Smooth muscle cell (in vitro differentiated cells): ENCODE results near the gene PGK1. TPM values are rescaled to one million over a fixed set of nuclear protein-coding genes. Genes with fewer than 3 reads are reported as not detected.
"Not testable (repeated sequence)": the region's sequence is repeated elsewhere in the genome, so short reads cannot be mapped to it uniquely, and the experiment has no call there.

ENCODE experiments used
- DNase-seq: peaks from one replicate; lab custom pipeline; 2025; ENCODE audit not compliant: unreplicated experiment; lab: John Stamatoyannopoulos, UW
- H2AFZ ChIP-seq: fragments of 200-600 bp; sonication (generic); 2 replicates; pipeline ENCODE4 v1.6.0; 2016; ENCODE audit warnings: antibody characterized with exemption, low read depth, mild to moderate bottlenecking
- H3F3A ChIP-seq: fragments of 200-600 bp; sonication (generic); 2 replicates; pipeline ENCODE4 v1.6.0; 2017; ENCODE audit warnings: antibody characterized with exemption, low read depth
- H3K27ac ChIP-seq: fragments of 200-600 bp; sonication (generic); 2 replicates; pipeline ENCODE4 v1.5.1; 2016; ENCODE audit warnings: low read depth, mild to moderate bottlenecking
- H3K27me3 ChIP-seq: fragments of 200-600 bp; sonication (generic); 2 replicates; pipeline ENCODE4 v1.6.1; 2016; ENCODE audit warnings: low read depth, mild to moderate bottlenecking
- H3K36me3 ChIP-seq: fragments of 200-600 bp; sonication (generic); 2 replicates; pipeline ENCODE4 v1.5.1; 2016; ENCODE audit warnings: low read depth
- H3K4me1 ChIP-seq: fragments of 200-600 bp; sonication (generic); 2 replicates; pipeline ENCODE4 v1.5.1; 2016; ENCODE audit warnings: low read depth
- H3K4me2 ChIP-seq: fragments of 200-600 bp; sonication (generic); 2 replicates; pipeline ENCODE4 v1.6.0; 2016; ENCODE audit warnings: mild to moderate bottlenecking
- H3K4me3 ChIP-seq: fragments of 200-600 bp; sonication (generic); 2 replicates; pipeline ENCODE4 v1.5.1; 2016; ENCODE audit warnings: mild to moderate bottlenecking
- H3K79me2 ChIP-seq: fragments of 200-600 bp; sonication (generic); 2 replicates; pipeline ENCODE4 v1.6.0; 2016; ENCODE audit warnings: low read depth, mild to moderate bottlenecking
- H3K9ac ChIP-seq: fragments of 200-600 bp; sonication (generic); 2 replicates; pipeline ENCODE4 v1.6.0; 2016; ENCODE audit warnings: low read depth
- H3K9me3 ChIP-seq: fragments of 200-600 bp; sonication (generic); replicated peaks from 2 replicates; pipeline ENCODE4 v1.5.1; 2016; ENCODE audit warnings: low read depth
- H4K20me1 ChIP-seq: fragments of 200-600 bp; sonication (generic); 2 replicates; pipeline ENCODE4 v1.6.0; 2016; ENCODE audit warnings: low read depth
- CTCF ChIP-seq: fragments of 200-600 bp; sonication (generic); IDR thresholded peaks from 2 replicates; pipeline ENCODE4 v1.5.1; 2017; ENCODE audit warnings: borderline replicate concordance, mild to moderate bottlenecking, antibody characterized with exemption; ENCODE audit not compliant: insufficient read depth, poor library complexity, severe bottlenecking
- WGBS: methylation state at CpG from one replicate; pipeline ENCODE4 v1.1.7; 2016; ENCODE audit warnings: low lambda C conversion rate; 5-methylcytosine and 5-hydroxymethylcytosine counted together
- polyA plus RNA-seq: library from polyadenylated mRNA; unstranded; fragments of >200 nt; fragmentation: Nextera tagmentation; extraction: Ambion mirVana; gene quantifications from 2 replicates; pipeline ENCODE4 v1.2.1, GENCODE V29; 2016
- total RNA-seq: library from RNA; depleted of rRNA; stranded (reverse); fragments of >200 nt; gene quantifications from 2 replicates; pipeline ENCODE4 v1.2.3, GENCODE V29; 2014

PGK1 gene
- total and polyA plus RNA-seq, 2 experiments from 2014 or later, result 460 to 807 TPM

DNA sequence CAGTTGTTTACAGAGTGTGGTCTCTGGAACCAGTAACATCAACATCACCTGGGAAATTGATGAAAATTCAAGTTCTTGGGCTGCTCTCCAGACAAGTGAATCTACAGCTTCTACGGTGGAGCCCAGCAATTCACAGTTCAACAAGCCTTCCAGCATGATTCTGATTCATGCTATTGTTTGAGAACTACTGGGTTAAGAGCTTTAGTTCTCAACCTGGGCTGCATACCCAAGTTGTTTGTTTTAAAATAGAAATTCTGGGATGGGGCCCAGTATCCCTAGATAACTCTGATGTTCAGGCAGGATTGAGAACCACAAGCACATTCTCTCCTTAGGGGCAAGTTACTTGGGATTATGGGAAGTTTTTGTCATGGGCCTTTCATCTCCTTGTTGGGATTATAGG is 37.9 kb upstream of the PGK1 start:
- H3K36me3 ChIP-seq, result no peaks in the 10 kb centered on the region
- no peaks in the 10 kb centered on the region for H3K9me3 ChIP-seq
- DNase-seq, result no peak
- H3K4me1 ChIP-seq, result no peaks in the 10 kb centered on the region
- H2AFZ ChIP-seq, result no peak overlapping the region
- H3F3A ChIP-seq, result no peaks in the 10 kb centered on the region
- H4K20me1 ChIP-seq, result no peaks in the 10 kb centered on the region
- no peak for TF ChIP-seq CTCF
- no peak overlapping the region for H3K27ac ChIP-seq
- no peaks in the 10 kb centered on the region for H3K79me2 ChIP-seq
- no peak overlapping the region for H3K4me2 ChIP-seq
- no peaks in the 10 kb centered on the region for H3K27me3 ChIP-seq
- H3K4me3 ChIP-seq, result no peak overlapping the region
- 87% methylated on average over 1 of the region's 1 CpG for WGBS
- H3K9ac ChIP-seq, result no peak overlapping the region

GRCh38 chrX:78071331-78071730 is 32.7 kb upstream of the PGK1 start:
- no peaks in the 10 kb centered on the region for H3F3A ChIP-seq
- H3K36me3 ChIP-seq, result no peaks in the 10 kb centered on the region
- TF ChIP-seq CTCF, result no peak
- no peaks in the 10 kb centered on the region for H4K20me1 ChIP-seq
- H3K4me2 ChIP-seq, result no peak overlapping the region
- H2AFZ ChIP-seq, result no peak overlapping the region
- H3K4me3 ChIP-seq, result no peak overlapping the region
- DNase-seq, result no peak
- no peaks in the 10 kb centered on the region for H3K9me3 ChIP-seq
- H3K79me2 ChIP-seq, result no peaks in the 10 kb centered on the region
- no peaks in the 10 kb centered on the region for H3K4me1 ChIP-seq
- no peaks in the 10 kb centered on the region for H3K27me3 ChIP-seq
- H3K9ac ChIP-seq, result no peak overlapping the region
- 71% methylated on average over 3 of the region's 3 CpGs for WGBS
- H3K27ac ChIP-seq, result no peak overlapping the region

DNA sequence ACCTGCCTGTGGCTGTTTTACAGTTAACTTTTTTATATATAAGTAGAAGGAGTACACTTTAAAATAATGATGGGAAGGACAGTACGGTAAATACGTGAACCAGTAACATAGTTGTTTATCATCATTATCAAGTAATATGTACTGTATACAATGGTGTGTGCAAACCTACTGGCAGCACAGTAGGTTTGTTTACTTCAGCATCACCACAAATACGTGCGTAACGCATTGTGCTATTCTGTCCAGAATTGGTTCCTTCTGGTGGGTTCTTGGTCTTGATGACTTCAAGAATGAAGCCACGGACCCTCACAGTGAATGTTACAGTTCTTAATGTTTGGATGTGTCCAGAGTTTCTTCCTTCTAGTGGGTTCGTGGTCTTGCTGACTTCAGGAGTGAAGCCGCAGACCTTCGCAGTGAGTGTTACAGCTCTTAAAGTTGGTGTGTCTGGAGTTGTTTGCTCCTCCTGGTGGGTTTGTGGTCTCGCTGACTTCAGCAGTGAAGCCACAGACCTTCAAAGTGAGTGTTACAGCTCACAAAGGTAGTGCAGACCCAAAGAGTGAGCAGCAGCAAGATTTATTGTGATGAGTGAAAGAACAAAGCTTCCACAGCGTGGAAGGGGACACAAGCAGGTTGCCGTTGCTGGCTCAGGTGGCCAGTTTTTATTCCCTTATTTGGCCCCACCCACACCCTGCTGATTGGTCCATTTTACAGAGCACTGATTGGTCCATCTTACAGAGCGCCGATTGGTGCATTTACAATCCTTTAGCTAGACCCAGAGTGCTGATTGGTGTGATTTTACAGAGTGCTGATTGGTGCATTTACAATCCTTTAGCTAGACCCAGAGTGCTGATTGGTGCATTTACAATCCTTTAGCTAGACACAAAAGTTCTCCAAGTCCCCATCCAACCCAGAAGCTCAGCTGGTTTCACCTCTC is 30.6 kb upstream of the PGK1 start:
- not testable (repeated sequence) for H2AFZ ChIP-seq, H3K79me2 ChIP-seq, H4K20me1 ChIP-seq, H3K36me3 ChIP-seq, DNase-seq, H3K4me2 ChIP-seq, H3K27me3 ChIP-seq, H3K4me1 ChIP-seq, H3K27ac ChIP-seq, H3K9ac ChIP-seq, H3K4me3 ChIP-seq, H3K9me3 ChIP-seq, H3F3A ChIP-seq
- WGBS, result 88% methylated on average over 14 of the region's 14 CpGs

- DNase-seq, result no peak
- Histone ChIP-seq H3K27me3 (no peaks in the 10 kb centered on the region), H3F3A (no peaks in the 10 kb centered on the region), H3K4me1 (no peaks in the 10 kb centered on the region), H3K9me3 (no peaks in the 10 kb centered on the region), H4K20me1 (no peaks in the 10 kb centered on the region), H2AFZ (no peak overlapping the region), H3K36me3 (no peaks in the 10 kb centered on the region), H3K79me2 (no peaks in the 10 kb centered on the region), H3K9ac (no peak overlapping the region), H3K4me2 (no peak overlapping the region), H3K4me3 (no peak overlapping the region), H3K27ac (no peak overlapping the region)
- TF ChIP-seq CTCF, result no peak
Observed at GRCh38 chrX:78074088-78074487, 30.0 kb upstream of the PGK1 start.
